Heart left ventricle (tissue), 16 donors: ENCODE data around the gene LRG1. TPM values are rescaled to one million over a fixed set of nuclear protein-coding genes. Genes with fewer than 3 reads are reported as not detected.

Experiments
- ATAC-seq, 4 donors: fragments of 200-7000 bp; cut with Tn5 transposase; one replicate each; pipeline ENCODE4 v1.9.1; 2020 to 2022; ENCODE audit warnings: moderate library complexity in 4 of 4, mild to moderate bottlenecking in 3 of 4, moderate number of reproducible peaks in 1 of 4
- DNase-seq, 5 donors: peaks; one replicate each; pipeline ENCODE4 v3.0.0-alpha.2; 2020
- H3K27ac ChIP-seq, 12 donors: fragments of 200-600 bp; sonication (generic) in 4 of 12; one replicate each; pipeline versions ENCODE4 v1.5.0 to v1.8.0; 2016 to 2022; ENCODE audit warnings: mild to moderate bottlenecking in 2 of 12
- H3K27me3 ChIP-seq, 9 donors: fragments of 200-600 bp; sonication (generic) in 2 of 9; one replicate each; pipeline versions ENCODE4 v1.5.1 to v1.8.0; 2016 to 2022; ENCODE audit warnings: mild to moderate bottlenecking in 3 of 9
- H3K36me3 ChIP-seq, 9 donors: fragments of 200-600 bp; sonication (generic) in 2 of 9; one replicate each; pipeline versions ENCODE4 v1.5.0 to v1.8.0; 2018 to 2022; ENCODE audit warnings: mild to moderate bottlenecking in 2 of 9
- H3K4me1 ChIP-seq, 12 donors: fragments of 200-600 bp; sonication (generic) in 4 of 12; one replicate each; pipeline versions ENCODE4 v1.5.0 to v1.8.0; 2016 to 2022; ENCODE audit warnings: mild to moderate bottlenecking in 3 of 12
- H3K4me3 ChIP-seq, 12 donors: fragments of 200-600 bp; sonication (generic) in 4 of 12; one replicate each; pipeline versions ENCODE4 v1.5.0 to v1.8.0; 2017 to 2022; ENCODE audit warnings: mild to moderate bottlenecking in 9 of 12, moderate library complexity in 4 of 12
- H3K9me3 ChIP-seq, 12 donors: fragments of 200-600 bp; sonication (generic) in 4 of 12; one replicate each; pipeline versions ENCODE4 v1.5.0 to v1.8.0; 2016 to 2022; ENCODE audit warnings: mild to moderate bottlenecking in 1 of 12
- CTCF ChIP-seq, 12 donors: fragments of 200-600 bp; sonication (generic) in 4 of 12; IDR thresholded peaks; one replicate each; pipeline versions ENCODE4 v1.5.0 to v1.8.0; 2018 to 2022; ENCODE audit warnings: antibody characterized with exemption in 12 of 12, mild to moderate bottlenecking in 5 of 12
- POLR2A ChIP-seq, 2 donors: fragments of 450-650 bp; IDR thresholded peaks; one replicate each; pipeline ENCODE4 v1.6.1; 2017; ENCODE audit warnings: antibody characterized with exemption in 2 of 2, mild to moderate bottlenecking in 2 of 2, moderate library complexity in 2 of 2
- WGBS, 4 donors: extraction: QIAGEN DNeasy Blood & Tissue Kit in 2 of 4; methylation state at CpG; one replicate each; pipeline versions ENCODE4 v1.1.5 to v1.1.7; 2013 to 2018; 5-methylcytosine and 5-hydroxymethylcytosine counted together
- intact Hi-C, 10 donors: fragments of 100-400 bp; cut with DNase I; formaldehyde crosslinking; loops; one replicate each; pipeline versions ENCODE4 v1.11.1 to v1.14.2; 2022
- polyA plus RNA-seq, 2 donors: library from polyadenylated mRNA; stranded (reverse); fragments of 200-250 nt; gene quantifications; one replicate each; pipeline ENCODE4 v1.2.3, GENCODE V29; 2013
- total RNA-seq, 9 donors: library from RNA; depleted of rRNA in 2 of 9; stranded (reverse); fragments of >200 nt in 2 of 9; fragmentation: NEBNext Ultra II Directional in 3 of 9; extraction: Animal tissue kit (Norgen Biotek cat#: 25700) in 3 of 9; gene quantifications; one replicate each; pipeline versions ENCODE4 v1.1.0 to v1.2.4, GENCODE V29; 2016 to 2023
- donor health status: ischemic (EF 13 %, LVEDD 7.1; RV severe dilation, severe dysfunction).
- donor health status: healthy with polysubstance abuse.
- donor health status: DM: no; HTN: yes; CAD: no.
- donor health status: DM: no; HTN: no; CAD: no.
- donor health status: ischemic (EF 25% LVEDD 6.9; RV normal size, moderate dysfunction).
- donor health status: ischemic (EF 25% LVEDD 5.7; RV mildly dilated, moderate dysfunction).
- donor health status: healthy.
- donor health status: DM: yes; HTN: yes; CAD: no.
- donor health status: ischemic (EF 35%, LVEDD 5.7; RV mildly dilated, moderate dysfunction).
- donor health status: nonischemic (EF 11% LVEDD 7.7; RV severe dilation, severe dysfunction).
- donor health status: DM: yes; HTN: yes; CAD: no.
- donor health status: PGD.
- donor health status: ischemic (EF 29% LVEDD 5.4; RV normal size, mild dysfunction).
- donor health status: nonischemic (EF 23%, LVEDD 6.1; RV moderate dilation, normal function).

Gene LRG1
- total and polyA plus RNA-seq, 11 donors: 0.15 to 1.7 (median 0.35) TPM

GRCh38 chr19:4495471-4495870 is 44.4 kb downstream of the LRG1 start:
- Histone ChIP-seq H3K36me3 (peaks cover 5 to 88% (median 70%) of the 10 kb centered on the region in 9 donors), H3K27me3 (no peaks in the 10 kb centered on the region), H3K4me1 (no peaks in the 10 kb centered on the region), H3K27ac (no peak overlapping the region), H3K9me3 (no peaks in the 10 kb centered on the region), H3K4me3 (no peak overlapping the region)
- DNase-seq (no peak), ATAC-seq (peak in 2 of 4 donors; percentile 5 to 24)
- intact Hi-C loops: no loop called here
- TF ChIP-seq CTCF (IDR thresholded peaks at IDR 0.05) (no peak), POLR2A (IDR thresholded peaks at IDR 0.05) (no peak)
- WGBS, 4 donors: 89 to 92% (median 91%) methylated on average over 7 to 12 of the region's 12 CpGs

GRCh38 chr19:4494691-4495064 is 45.2 kb downstream of the LRG1 start:
- Histone ChIP-seq H3K27me3 (no peaks in the 10 kb centered on the region), H3K9me3 (no peaks in the 10 kb centered on the region), H3K36me3 (peaks cover 5 to 90% (median 73%) of the 10 kb centered on the region in 9 donors), H3K4me1 (no peaks in the 10 kb centered on the region), H3K4me3 (no peak overlapping the region), H3K27ac (no peak overlapping the region)
- intact Hi-C loops: no loop called here
- ATAC-seq (no peak), DNase-seq (no peak)
- TF ChIP-seq CTCF (IDR thresholded peaks at IDR 0.05) (no peak), POLR2A (IDR thresholded peaks at IDR 0.05) (no peak)
- 94 to 97% (median 95%) methylated on average over 8 of the region's 8 CpGs for WGBS, 4 donors

GRCh38 chr19:4493929-4494690 is 45.7 kb downstream of the LRG1 start:
- DNase-seq: no peak

More at GRCh38 chr19:4493929-4494690, 45.7 kb downstream of the LRG1 start:
- H3K27me3 ChIP-seq: no peaks in the 10 kb centered on the region
- H3K4me1 ChIP-seq: no peaks in the 10 kb centered on the region
- no peak overlapping the region for H3K4me3 ChIP-seq
- intact Hi-C loops: no loop called here
- no peak overlapping the region for H3K27ac ChIP-seq
- no peaks in the 10 kb centered on the region for H3K9me3 ChIP-seq
- 95 to 96% (median 95%) methylated on average over 59 to 61 of the region's 61 CpGs for WGBS, 4 donors
- no peak for ATAC-seq
- no peak for TF ChIP-seq POLR2A (IDR thresholded peaks at IDR 0.05)
- no peak for TF ChIP-seq CTCF (IDR thresholded peaks at IDR 0.05)
- peaks cover 5 to 90% (median 79%) of the 10 kb centered on the region in 9 donors for H3K36me3 ChIP-seq
